Stimulated activated CD4-positive, alpha-beta T cell treated with anti-CD3 and anti-CD28 coated beads, Interleukin-12 subunit alpha, Interleukin-12 subunit beta, amount 100 ng/mL, for 24 hours (primary cell): ENCODE measurements around the gene BMP4.
"Not testable (repeated sequence)": the region's sequence is repeated elsewhere in the genome, so short reads cannot be mapped to it uniquely, and the experiment has no call there.

Experiments used
- DNase-seq, 2 experiments: peaks; one replicate each; pipeline ENCODE4 v3.0.0-alpha.2; 2020; ENCODE audit warnings: low read depth in 2 of 2

BMP4 gene

DNA sequence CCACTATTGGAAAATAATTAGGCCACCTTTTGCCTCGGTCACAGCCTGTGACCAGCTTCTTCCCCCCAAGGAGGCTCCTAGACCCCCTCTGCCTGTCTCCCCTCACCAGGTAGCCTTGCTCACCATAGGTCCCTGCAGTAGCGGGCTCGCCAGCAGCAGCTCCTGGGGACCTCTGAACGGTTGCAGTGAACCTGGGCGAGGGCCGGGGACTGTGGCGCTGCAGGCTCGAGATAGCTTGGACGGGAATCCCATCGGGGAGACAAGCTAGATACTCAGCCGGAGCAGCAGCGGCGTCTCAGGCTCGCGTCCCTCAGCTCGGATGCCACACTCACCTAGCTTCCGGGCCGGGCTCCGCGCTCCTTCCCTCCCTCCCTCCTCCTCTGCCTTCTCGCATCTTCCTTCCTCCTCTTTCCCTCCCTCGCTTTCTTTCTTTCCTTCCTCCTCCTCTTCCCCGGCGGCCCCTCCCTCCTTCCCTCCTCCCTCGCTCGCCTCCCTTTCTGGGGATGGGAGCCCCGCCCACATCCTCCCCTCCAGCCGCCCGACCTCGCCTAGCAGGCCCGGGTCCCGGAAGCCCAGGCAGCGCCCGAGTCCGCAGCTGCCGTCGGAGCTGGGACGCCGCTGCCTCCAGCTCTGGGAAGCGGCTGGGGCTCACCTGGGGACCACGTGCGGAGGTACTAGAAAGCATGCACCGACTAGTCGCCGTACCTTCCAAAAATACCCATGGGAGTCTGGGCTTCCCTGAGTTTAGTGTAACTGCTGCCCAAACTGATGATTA, at the start of gene BMP4:
Gene BMP4, minus strand, starts transcription at position 399 of the 775 bp plus-strand sequence. CDS start 4,603 bp downstream, outside the sequence.
- DNase-seq = no peak

DNA sequence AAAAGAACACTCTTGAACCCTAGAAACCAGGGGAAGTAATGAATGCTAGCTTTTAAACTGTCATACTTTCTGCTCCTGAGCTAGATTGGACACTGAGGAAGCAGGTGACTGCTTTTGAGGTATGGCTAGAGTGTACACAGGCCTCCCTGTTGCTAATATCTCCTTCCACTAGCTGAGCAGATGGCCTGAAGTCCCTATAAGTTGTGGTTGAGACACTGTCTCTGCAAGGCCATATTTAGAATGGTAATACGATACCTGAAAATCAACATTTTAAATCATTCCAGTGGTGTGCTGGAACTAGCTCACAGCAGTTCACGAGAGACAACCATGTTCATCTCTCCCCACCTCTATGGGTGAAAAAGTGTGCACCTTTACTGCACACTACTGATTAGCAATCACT, 46.4 kb upstream of the BMP4 start:
- DNase-seq = no peak

DNA sequence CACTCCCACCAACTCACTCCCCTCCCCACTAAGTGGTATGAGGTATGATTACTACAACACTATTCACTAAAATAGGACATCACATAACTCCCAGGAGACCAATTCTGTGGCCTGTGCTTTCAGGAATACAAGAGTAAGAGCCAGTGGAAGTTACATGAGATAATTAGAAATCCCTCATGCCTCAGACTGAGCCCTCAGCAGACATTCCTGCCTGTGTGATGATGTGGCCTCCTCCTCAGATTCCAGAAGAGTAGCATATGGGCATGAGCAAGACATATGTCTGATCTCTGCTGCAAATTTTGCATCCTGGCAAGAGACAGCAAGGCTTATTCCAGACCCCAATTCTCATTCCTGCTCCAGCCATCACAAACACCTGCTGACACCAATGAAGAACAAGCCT, 46.0 kb upstream of the BMP4 start:
- no peak for DNase-seq

DNA sequence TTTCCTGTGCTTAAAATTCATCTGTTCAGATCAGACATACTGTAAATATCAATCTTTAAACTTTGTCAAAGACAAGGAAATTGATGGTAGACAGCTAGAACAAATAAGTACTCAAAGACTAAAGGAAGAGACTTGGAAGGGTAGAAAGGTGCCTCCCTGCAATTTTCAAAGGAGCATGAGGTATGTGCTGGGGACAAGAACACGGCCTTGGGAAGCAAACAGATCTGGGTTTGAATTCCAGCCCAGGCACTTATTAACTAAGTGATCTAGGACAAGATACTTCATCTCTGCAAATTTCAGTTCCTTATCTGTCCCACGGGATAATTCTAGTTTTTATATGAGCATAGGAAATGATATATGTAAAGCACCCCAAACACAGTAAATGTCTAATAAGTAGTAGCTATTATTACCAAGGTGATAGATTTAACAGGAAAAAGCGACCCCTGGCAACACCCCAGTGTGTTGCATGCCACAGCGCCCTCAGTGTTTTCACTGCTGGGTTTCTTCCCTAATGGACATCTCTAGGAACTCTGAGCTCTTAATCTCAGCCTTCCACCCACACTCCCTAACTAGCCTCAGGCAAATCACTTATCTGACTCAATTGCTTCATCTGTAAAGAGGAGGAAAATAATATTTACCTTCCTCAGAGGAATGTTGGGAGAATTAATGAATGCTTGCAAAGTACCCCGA, 44.7 kb upstream of the BMP4 start:
- DNase-seq = no peak

DNA sequence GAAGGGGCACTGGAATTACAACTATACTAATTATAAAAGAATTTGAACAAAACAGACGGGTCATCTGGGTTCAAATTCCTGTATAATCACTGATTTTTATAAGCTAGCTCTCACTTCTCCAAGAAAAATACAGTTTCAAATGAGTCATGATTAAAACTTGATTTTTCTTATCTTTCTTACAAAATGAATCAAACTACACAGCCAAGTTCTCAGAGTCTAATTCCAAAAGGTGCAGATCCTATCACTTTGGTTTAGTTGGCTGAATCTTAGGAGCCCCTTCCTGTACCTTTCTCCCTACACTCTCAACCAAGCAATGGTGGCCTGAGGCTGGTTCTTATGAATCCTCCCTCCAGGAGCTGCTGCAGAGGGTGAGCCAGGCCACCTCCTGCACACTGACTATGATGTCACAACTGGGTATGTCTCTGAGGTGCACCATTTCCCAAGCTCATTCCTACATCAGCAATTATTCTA, 43.8 kb upstream of the BMP4 start:
- no peak for DNase-seq

DNA sequence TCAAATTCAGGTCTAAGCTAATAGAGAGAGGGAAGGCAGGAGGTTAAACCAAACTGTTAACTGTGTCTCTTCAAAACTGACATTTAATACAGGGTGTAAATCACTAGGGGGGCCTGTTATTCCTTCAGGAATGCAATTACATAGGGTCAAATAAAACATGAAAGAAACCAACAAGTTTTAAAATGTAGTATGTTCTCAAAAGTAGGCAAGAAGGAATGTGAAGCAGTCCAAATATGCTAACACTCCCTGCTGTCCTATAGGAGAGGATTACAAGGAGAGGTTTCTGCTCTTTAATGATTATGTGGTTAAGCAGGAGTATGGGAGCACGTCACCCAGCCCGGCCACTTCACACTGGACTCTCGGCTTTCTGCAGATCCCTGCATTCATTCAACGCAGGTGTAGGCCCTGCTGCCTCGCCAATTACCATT, 42.5 kb upstream of the BMP4 start:
- DNase-seq = no peak

DNA sequence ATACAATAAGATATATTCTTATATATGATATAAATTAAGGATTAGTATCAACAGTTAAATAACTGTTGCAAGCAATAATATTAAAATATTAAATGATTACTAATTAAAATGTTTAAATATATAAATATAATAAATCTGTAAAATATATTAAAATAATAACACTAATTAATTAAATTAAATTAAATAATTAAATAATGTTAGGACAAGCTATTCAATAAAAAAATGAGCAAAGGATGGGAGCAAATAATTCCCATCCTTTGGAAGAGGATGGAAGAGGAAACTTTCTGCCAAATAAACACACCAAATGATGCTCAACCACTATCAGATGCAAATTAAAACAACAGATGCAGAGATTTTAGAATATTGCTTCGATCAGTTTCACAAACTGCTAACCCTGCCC, 39.4 kb upstream of the BMP4 start:
- DNase-seq = no peak

DNA sequence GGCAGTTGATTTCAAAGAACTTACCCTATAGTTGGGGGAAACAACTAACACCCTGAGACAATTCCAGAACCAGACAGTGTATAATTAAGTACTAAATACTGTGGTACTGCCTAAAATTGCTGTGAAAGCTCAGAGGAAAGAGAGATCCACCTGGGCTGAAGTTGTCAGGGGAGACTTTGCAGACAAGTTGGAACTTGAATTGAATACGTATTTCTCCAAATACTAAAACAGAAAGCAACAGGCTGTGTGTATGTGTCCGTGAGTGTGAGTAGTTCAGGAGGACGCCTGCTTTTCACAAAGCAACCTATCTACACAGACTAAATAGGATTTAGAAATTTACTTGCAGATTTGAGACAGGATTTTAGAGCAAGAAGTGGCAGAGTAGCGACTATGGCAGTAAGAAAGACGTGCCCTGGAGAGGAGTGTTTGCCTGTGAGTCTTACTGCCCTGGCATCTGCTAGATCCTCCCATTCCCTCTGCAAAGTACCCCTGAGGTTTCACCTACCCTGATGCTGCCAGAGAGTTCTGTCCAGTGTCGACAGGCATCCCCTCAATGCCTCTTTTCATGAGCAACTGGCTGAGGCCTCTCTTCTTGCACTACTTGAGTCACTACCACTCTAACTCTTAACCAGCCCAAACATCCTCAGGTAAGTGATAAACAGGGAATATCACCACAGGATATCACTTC, 37.4 kb upstream of the BMP4 start:
- no peak for DNase-seq

DNA sequence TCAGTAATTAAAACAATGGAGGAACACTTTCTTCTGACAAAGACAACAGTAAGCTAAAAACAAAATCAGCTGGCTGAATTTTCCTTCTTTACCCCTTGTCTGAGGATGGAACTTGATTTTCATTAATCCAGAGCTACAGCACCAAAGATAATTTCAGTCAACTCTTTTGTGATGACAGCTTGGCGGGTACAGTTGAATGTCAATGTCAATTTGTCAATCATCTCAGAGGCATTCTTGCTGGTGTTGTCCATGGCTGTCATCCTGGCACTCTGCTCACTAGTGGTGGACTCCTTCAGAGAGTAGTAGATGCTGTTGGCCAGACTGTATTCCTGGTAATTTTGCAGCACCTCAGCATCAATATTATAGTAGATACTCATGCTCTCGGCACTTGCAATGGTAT, 34.4 kb upstream of the BMP4 start:
- DNase-seq = no peak

DNA sequence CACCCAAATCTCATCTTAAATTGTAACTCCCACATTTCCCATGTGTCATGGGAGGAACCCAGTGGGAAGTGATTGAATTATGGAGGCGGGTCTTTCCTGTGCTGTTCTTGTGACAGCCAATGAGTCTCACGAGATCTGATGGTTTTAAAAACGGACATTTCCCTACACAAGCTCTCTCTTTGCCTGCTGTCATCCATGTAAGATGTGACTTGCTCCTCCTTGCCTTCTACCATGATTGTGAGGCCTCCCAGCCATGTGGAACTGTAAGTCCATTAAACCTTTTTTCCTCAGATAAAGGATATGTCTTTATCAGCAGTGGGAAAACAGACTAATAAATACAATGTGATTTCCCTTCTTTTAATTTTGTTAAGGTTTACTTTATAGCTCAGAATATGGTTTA, 30.1 kb upstream of the BMP4 start:
- not testable (repeated sequence) for DNase-seq

DNA sequence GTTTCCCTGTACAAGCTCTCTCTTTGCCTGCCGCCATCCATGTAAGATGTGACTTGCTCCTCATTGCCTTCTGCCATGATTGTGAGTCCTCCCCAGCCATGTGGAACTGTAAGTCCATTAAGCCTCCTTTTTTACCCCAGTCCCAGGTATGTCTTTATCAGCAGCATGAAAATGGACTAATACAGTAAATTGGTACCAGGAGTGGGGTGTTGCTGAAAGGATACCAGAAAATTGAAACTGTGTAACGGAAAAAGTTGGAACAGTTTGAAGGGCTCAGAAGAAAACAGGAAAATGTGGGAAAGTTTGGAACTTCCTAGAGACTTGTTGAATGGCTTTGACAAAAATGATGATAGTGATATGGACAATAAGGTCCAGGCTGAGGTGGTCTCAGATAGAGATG, 28.3 kb upstream of the BMP4 start:
- DNase-seq = not testable (repeated sequence)

DNA sequence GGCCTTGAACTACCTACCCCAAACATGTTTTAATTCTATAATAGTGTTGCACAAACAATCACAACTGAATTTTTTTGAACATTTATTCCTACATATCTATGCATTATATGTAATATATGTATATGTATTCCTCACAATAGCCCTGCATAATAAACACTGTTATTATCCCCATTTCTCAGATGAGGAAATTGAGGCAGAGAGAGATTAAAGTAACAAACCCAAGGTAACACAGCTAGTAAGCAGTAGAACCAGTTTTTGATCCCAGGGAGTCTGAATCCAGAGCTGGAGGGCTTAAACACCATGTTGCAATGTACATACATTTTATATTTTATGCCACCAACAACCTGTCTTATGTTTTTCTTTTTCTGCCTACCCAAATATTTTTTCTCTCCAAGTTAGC, 26.5 kb upstream of the BMP4 start:
- no peak for DNase-seq

DNA sequence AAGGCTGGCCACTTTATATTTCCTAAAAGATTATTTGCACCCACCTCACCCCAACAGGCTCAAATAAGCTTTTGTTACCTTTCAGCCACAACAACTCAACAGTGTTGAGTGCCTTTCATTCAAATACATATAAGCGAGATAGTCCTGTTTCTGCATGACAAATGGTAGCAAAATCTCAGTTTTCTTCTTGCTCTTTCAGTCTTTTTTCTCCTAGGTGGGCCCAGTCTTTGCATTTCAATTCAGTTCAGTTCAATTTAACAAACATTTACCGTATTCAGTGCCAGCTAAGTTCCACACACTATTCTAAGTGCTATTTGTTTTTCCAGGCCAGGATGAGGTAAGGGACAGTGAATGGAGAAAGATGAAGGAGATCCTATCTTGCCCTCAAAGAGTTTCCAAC, 25.9 kb upstream of the BMP4 start:
- no peak for DNase-seq

DNA sequence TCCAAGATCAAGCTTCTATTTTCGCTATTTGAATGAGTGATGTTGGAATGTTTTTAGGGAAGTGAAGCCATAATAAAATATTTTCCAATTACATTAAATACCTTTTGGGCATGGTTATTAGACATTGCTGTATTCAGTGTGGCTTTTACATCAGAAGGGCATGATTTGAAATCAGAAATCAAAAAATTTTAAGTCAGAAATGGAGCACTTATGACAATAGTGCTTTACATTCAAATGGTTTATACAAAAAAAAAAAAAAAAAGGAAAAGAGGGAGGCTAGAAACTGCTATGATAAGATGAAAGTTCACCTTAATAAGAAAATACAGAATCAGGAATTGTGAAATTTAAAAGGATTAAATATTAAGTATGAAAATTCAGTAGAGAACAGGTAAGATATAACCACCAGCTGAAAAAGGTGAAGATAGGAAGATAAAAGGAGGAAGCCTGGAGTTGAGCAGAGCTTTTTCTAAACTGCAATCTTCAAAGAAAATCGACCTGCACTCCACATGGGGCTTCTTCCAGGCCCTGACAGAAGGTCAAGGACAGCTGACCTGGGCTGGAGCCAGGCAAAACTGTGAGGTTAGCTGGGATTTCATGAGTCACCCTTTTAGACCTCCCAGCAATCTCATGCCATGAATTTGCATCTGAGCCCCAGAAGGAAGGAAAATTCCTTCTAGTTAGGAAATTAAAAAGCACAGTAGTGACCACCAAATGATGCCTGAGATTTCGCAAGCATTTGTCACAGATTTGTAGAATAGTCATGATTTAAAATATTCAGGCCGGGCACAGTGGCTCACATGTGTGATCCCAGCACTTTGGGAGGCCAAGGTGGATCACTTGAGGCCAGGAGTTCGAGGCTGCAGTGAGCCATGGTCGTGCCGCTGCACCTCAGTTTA, 23.4 kb upstream of the BMP4 start:
- no peak for DNase-seq

DNA sequence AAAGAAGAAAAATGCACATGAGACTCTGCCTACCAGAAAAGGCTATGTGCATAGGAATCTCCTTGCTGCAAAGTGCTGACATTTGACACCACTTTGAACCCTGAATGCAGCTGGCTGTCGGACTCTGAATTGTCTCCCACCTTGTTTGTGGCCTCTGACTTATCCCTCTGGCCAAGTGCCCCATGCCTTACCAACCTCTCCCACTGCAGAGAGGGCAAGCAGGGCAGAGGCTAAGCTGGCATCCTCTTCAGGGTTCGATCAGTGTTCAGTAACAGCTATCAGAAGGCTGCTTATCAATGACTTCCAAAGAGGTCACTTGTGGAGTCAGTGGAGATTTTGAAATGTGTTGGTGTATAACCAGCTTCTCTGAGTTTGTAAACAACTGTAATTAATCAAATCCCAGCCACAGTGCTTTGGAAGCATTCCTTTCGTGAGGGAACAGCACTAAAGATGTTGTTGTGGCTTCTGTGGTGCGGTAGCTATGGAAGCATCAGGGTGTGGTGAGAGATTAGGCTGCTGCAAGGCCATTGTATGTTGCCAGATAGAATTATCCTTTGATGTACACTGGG, 22.6 kb upstream of the BMP4 start:
- DNase-seq = no peak

DNA sequence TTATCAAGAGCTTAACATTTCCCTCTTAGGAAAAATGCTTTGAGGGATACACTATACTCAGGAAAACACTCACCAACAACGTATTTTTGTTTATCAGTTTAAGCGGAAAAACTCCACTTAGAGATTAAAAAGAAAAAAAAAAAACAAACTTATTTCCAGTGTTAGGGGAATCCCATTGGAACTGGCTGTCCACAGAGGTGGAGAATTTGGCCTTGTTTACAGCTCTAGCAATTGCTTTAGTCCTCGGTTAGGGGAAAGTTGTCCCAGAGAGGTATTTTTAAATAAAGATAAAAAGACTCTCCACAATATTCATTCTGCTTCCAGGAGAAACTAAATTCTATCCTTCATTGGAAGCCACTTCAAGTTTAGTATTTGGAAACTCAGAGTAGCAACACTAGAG, 21.6 kb upstream of the BMP4 start:
- no peak for DNase-seq

DNA sequence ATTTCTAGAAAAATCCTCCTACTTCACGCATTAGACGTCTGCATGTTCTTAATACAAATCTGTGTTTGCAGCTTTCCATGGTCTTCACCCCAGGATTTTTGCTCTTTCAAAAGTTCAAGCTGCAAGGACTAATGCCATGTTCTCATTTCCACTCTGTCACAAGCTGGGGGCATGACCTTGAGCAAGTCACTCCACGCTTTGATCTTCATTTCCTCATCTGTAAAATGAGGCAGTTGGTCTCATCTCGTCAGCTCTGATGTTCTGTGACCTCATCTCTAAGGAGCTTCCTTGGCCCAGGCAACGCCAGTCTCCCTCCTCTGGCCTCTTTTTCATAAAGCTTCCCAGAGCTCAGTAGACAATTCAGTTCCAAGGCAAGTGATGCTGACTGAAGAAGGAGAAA, 18.8 kb upstream of the BMP4 start:
- DNase-seq = no peak

DNA sequence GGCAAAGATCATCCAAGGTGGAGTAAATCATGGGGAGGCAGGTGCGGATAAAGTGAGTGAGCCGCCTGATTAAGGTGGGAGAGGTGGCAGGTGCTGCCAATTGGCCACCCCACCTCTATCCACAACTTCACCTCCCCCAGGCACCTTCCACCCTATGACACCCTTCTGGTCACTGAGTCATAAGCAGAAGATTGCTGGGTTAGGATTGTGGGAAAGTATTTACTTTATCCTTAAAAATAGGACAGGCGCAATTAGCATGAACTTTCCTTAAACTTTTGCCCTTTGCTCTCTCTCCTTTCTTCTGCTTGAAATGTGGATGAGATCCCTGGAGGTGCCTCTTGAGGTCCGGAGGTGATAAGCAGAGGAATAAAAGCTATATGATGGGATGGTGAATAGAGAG, 14.9 kb upstream of the BMP4 start:
- DNase-seq = no peak

DNA sequence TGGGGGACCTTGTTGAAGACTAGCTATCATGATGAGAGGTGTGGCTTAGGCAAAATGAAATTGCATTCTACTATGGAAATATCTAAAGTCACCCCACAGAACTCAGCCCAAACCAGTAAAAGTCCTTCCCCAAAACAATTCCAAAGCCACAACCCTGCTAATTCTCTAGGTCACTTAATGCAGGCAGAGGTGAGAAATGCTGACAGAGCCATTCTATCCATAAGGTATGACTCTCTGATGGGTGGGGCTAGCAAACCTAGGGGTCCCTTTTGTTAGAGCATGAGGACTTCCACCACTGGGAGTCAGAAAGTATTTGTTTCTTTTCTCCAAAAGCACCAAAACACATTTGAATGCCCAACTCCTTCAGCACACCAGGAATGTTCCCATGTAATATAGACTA, 12.7 kb upstream of the BMP4 start:
- DNase-seq = no peak

DNA sequence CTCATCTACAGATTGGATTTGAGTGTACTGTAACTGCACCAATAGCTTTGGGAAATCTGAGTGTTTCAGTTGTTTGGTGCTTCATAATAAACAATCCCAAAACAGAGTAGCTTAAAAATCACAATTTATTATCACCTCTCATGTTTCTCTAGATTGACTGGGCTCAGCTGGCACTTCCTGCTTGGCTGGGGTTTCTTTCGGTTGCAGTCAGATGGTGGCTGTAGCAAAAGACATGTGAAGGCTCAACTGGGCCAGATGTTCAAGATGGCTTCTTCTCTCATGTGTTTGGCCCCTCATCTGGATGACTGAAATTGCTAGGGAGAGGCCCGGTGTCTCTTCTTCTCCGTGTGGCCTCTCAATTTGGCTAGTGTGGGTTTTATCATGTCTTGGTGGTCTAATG, 12.1 kb upstream of the BMP4 start:
- DNase-seq = no peak

DNA sequence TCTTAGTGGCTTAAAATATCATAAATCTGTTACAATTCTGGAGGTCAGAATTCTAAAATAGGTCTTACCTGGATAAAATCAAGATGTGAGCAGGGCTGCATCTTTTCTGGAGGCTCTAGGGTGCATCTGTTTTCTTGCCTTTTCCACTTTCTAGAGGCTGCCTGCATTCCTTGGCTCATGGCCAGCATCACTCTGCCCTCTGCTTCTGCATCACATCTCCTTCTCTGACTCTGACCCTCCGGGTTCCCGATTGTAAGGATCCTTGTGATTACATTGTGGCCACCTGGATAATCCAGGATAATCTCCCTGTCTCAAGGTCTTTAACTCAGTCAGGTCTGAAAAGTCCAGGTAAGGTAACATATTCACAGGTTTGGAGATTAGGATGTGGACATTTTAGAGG, 11.0 kb upstream of the BMP4 start:
- no peak for DNase-seq
